ENCODE data around the gene BBS4.

BBS4 gene

DNA sequence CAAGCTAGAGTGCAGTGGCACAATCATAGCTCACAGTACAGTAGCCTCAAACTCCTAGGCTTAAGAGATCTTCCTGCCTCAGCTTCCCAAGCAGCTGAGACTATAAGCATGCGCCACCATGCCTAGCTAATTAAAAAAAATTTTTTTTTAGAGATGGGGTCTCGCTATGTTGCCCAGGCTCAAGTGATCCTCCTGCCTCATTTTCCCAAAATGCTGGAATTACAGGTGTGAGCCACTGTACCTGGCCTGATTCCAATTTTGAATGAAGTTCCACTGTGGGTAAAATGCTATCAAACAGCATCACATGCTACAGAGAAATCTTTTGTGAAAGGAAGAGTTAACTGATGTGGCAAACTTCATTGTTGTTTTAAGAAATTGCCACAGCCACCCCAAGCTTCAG, 80.0 kb downstream of the BBS4 start:
- no peak for DNase-seq

DNA sequence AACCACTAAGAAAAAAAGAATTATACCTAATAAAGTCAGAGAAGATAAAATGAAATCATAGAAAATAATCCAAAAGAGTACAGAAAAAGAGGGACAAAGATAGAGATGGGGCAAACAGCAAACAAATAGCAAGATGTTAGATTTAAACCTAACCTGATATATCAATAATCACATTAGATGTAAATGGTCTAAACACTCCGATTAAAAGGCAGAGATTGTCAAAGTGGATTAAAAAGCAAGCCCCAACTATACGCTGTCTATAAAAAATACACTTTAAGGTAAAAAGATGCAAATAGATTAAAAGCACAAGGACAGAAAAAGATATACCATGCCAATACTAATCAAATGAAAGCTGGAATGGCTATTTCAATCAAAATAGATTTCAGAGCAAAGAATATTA, 80.8 kb downstream of the BBS4 start:
- DNase-seq = no peak

DNA sequence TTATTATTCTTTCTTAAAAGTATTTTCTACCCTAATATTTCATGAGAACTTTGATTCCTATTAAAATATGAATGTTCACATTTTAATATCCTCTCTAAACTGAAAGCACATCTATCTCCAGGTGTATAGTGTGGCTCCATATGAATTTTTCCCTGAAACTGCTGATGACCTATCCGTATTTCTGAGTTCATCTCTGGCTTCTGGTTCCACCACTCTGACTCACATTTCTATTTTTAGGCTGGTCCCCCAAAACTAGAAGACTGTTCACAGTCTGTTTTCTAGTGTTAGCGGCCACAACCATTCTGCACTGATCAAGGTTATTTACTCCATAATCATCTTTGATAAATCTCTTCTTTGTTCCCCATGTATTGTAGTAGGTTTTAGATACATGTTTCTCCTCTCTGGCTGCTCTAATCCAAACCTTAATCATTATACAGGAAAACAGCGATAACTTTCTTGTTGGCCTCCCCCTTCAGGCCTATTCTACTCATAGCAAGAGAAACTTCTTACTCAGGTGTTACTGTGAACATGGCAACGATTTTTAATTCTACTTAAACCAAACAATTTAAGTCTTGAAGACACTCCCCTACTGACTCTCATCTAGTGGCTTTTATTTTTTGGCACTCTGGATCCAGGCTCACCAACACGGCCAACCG, 84.8 kb downstream of the BBS4 start:
- DNase-seq = no peak

DNA sequence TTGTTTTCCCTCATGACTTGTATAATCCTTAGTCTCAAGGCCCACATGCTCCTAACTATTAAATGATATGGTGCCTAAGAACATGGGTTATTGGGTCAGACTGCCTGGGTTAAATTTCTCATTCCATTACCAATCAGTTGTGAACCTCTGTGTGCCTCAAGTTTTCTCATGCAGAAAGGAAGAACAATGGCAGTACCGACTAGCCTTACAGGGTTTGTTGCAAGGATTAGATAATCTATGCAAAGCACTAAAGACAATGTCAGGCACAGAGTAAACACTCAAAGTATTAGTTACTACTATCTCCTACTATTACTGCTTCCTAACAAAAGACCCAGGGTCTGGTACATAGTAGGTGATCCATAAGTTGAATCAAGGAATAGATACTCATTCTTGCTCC, 85.3 kb downstream of the BBS4 start:
- DNase-seq = no peak

DNA sequence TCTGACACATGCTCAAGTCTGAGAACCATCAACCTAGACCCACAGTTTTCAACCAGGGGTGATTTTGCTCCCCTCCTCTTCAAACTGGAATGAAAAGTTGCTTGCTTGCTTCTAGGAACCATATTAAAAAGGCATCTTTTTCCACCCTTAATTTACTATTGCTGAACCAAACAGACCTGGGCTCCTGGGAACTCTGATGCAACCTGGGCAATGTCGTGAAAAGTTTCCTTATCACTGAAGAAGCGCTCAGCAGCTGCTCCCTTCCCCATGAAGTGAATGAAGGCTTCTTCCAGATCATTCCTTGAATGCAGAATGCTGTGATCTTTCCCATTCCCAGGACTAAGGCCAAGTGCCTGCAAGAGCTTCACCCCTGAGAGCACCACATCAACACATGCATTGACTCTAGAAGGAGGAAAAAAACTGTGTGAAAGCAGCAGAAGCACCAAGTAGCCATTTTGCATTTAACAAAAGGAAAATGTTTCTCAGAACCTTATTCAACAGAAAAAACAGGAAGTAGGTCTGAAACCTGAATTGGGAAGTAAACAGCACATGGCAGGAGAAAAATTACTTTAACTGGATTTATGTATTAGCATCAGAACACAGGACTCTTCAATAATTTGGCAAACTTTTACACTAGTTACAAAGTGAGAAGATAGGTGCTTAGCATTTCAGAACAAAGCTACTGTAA, 88.8 kb downstream of the BBS4 start:
- DNase-seq = no peak

DNA sequence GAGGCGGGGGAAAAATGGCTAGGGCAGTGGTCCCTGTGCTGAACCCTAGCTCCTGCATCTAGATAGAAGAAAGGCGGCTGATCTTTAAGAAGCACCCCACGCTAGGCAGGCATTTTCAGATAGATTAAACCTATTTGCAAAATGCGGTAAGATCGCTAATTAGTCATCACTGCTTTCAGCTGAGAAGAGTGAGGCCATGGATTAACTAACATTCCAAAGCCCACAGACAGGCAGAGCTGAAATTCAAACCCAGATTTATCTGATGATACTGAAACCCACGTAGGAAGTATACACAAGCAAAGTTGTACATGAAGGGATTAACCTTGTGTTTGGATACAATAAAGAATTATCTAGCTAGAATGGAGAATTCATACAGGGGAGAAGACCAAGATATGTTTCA, 92.8 kb downstream of the BBS4 start:
- DNase-seq = no peak

DNA sequence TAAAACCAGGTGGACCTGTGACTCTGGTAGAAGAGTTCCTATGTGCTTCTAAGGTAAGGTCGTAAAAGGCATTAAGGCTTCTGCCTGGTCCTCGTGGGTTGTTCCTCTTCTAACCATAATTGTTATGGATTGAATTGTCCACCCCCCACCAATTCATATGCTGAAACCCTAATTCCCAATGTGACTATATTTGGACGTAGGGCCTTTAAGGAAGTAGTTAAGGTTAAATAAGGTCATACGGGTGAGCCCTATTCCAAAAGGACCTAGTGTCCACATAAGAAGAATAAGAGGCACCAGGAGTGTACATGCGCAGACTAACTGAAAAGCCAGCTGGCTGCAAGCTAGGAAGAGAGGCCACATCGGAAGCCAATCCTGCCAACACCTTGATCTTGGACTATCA, 95.6 kb downstream of the BBS4 start:
- DNase-seq = no peak

DNA sequence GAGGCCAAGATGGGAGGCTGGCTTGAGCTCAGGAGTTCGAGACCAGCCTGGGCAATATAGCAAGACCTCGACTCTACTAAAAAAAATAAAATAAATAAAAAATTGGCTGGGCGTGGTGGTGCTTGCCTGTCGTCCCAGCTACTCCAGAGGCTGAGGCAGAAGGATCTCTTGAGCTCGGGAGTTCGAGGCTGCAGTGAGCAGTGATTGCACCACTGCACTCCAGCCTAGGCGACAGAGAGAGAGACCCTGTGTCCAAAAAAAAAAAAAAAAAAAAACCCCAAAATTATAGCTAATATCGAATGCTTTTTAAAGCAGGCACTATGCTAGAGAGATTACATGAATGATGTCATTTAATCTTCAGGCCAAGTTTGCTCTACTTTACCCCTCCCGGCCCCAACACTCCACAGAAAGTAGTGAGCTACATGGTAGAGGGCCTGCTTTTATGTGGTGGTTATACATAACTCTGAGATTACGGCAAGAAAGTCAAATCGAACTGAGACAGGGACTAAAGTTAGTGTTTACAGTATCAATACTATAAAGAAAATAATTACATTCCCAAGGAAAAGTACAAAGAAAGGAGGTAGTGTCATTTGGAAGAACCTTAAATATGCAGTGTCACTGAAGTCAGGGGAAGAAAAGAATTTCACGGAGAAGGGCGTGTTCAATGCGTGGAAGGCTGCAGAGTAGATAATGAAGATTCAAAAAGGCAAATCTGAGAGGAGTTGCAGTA, 96.4 kb downstream of the BBS4 start:
- DNase-seq = no peak

DNA sequence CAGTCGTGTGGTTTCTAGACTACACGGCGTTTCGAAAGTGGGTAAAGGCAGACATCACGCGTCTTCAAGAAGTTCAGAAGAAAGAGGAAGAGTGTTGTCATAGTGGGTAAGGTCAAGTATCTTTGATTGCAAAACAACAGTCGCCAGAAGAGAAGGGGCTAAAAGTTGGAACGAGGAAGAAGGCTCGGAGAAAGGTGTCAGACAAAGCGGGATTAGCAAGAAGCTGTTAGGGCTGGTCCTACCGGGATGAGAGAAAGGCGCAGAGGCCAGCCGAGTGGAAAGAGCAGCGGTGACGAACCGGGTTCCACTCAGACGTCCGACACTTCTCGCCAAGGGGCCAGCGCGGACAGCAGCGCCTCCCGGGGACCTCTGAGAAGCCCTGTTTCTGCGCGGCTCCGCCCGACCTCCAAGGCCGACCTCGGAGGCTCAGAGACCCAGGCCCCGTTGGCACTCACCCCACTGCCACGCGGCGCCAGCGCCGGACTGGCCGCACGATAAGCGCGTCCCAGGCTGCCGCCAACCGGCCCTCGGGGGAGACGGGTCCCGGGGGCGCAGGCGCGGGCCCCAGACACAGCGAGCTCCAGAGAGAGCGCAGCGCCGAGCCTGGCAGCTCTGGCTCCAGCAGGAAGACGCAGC, 97.1 kb downstream of the BBS4 start:
- no peak for DNase-seq

DNA sequence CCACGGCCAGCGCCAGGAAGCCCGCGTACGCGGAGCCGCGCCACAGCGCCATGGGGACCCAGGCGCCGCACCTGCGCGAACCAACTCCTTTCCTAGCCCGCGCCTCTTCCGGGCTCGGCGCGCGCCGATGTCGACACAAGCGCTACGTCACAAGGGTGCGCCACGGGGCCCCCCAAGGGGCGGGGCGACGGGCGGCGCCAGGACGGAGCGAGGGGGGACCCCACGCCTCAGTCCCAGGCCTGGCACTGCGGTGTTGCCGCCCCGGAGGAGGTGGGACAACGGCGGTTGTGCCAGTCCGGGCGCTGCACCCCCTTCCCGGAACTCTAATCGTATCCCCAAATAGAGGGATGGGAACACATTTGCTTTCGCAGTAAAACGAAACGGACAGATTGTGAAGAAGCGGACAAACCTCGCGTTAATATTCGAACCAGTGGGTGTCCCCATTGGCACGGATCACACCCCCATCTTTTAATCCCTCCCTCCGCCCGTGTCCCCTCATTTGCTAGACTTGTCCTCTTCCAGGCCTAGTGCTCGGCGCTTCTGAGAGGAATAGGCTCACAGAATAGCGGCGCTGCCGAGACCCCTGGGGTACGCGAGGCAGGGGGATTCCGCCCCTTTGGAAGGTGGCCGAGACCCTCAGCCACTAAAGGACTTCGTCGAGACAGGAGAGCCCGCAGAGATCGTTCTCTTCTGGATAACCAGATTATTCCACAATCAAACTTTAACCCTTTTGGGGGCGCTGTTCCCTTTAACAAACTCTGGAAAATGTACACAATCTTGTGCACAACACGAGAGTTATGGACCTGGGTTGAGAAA, 97.8 kb downstream of the BBS4 start, which contains the start of gene ADPGK:
ADPGK (minus strand) TSS at position 119 of the 816 bp plus-strand sequence; CDS start at position 52, 67 bp downstream.
- DNase-seq = peak; percentile 93

DNA sequence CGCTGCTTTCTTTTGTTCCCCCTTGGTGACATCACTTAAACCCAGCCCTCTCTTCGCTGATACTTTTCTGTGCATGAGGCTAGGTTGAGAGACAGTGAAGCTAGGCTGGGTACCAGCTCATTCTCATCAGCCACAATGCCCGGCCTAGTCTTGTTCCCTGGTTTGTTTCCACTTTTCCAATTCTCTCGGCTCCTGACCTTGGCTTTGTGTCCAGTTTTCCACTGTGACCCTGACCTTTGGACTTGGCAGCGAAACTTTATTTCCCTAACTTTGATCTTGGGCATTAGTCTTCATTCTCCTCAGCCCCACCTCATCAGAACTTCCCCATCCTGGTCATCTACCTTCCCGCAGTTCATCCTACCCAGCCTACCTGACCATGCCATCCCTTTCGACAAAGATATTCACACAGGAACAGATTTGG, 98.5 kb downstream of the BBS4 start:
- DNase-seq = no peak

DNA sequence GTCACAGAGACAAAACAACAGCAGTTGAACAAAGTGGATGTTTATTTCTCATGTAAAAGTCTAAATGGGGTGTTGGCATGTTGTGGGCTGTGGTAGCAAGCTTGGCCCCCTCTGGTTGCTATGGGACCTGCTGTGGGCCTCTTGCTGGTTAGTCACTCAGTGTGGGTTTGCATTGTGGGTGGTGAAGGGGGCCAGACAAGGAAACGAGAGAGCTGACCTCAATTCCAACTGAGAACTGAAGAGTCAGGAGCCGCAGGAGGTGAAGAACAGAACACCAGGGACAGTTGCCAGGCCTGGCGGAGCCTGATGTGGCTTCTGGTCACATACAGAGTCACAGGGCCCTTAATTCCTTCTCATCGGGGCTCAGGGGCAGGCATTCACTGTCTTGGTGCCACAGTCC, 99.4 kb downstream of the BBS4 start:
- DNase-seq = peak; percentile 55

DNA sequence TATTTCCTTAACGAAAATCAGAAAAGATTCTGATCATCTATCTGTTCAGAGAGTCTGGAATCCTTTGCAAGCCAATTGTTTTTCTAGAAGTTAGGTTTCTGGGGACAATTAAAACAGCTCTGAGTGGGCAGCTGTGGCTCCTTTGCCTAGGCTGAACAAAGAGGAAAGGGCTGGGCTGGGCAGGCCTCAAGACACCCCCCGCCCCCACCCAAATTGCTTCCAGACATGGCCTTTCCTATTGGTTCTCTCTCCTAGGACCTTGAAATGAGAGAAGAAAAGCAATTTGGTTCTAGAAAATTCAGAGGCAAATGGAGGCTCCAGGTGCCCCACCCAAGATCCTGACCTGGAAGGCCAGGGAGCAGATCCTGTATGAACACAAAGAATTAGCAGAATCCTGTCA, 99.8 kb downstream of the BBS4 start:
- DNase-seq = no peak

DNA sequence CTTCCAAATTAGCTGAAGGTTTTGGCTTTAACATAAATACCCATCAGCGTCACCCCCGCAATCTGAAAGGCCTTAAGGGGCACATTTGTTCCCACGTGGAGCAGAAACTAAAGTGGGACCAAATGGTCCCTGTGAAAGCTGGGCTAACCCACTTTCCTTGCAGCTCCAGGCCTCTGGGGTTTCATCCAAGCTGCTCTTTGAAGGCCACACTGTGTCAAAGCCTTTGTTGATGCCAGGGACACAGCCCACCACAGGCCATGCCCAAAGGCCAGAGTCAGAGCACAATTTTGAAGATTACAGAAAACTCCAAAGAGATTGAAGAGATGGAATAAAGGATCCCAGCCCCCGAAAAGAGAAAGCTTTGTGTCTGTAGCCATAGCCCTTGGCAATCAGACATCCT, 100.2 kb downstream of the BBS4 start:
- DNase-seq = no peak

DNA sequence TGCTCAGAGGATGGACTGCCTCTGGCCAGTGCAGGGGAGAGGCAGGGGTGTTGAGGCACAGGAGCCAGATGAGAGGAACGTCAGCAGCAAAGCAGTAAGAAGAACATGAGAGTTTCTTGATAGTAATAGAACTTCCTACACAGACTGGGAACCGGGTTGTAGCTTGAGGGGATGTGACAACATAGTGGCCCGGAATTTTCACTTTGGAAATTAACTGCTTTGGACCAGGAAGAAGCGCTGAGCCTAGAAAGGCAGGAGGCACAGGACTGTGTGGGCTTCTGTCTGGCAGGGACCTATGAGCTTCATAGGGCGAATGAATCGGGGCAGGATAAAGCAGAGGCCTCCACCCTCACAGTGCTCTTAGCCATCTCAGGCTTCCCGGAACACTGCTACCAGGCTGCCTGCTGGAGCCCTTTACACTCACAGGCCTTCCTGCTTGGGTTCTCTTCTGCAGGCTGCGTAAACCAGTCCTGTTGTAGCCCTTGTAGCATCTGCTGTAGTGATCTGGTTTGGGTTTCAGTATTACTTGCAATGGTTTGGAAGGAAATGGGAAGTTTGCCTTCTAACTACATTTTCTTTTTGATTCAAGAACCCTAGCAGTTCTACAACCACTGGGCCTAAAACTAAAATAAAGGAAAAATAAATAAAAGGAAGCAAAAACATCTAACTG, 100.8 kb downstream of the BBS4 start:
- DNase-seq = no peak

DNA sequence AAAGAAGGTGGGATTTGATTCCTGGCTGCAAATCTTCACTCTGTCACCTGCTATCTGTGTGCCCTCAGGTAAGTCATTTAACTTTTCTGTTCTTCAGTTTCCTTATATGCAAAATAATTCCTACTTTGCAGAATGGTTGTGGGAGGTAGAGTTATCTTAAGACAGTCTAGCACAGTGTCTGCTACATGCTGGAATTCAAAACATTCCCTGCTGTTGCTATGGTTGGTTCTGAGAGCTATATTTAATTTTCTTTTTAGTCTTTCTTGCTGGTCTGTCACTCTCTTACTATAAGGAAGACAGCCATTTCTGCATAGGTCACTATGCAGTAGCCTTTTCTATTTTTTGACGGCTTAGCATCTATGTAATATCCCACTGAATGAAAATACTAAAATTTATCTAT, 101.5 kb downstream of the BBS4 start:
- DNase-seq = no peak
